OCI-LY1 (cell line): ENCODE measurements around the gene ARHGEF12.

ENCODE experiments used
- H2AFZ ChIP-seq: fragments of 200-600 bp; sonication (generic), shearing (Covaris generic); 2 replicates; pipeline ENCODE4 v1.6.0; 2014; ENCODE audit warnings: antibody characterized with exemption, mild to moderate bottlenecking, low read length
- H3F3A ChIP-seq: fragments of 200-600 bp; sonication (generic), shearing (Covaris generic); 2 replicates; pipeline ENCODE4 v1.6.0; 2014; ENCODE audit warnings: mild to moderate bottlenecking, antibody characterized with exemption, low read length, moderate library complexity; ENCODE audit not compliant: insufficient read depth
- H3K27ac ChIP-seq: fragments of 200-600 bp; sonication (generic); 2 replicates; pipeline ENCODE4 v1.5.1; 2014; ENCODE audit warnings: low read length, mixed run types, mild to moderate bottlenecking, low read depth; ENCODE audit not compliant: poor library complexity, severe bottlenecking
- H3K27me3 ChIP-seq: fragments of 200-600 bp; sonication (generic); 2 replicates; pipeline ENCODE4 v1.6.0; 2014; ENCODE audit warnings: antibody characterized with exemption, mild to moderate bottlenecking, low read length, moderate library complexity; ENCODE audit not compliant: insufficient read depth
- H3K36me3 ChIP-seq: fragments of 200-600 bp; sonication (generic); 2 replicates; pipeline ENCODE4 v1.6.1; 2014; ENCODE audit warnings: mild to moderate bottlenecking, antibody characterized with exemption, low read length, moderate library complexity, mixed read lengths; ENCODE audit not compliant: insufficient read depth
- H3K4me1 ChIP-seq: fragments of 200-600 bp; sonication (generic); 2 replicates; pipeline ENCODE4 v1.5.1; 2014; ENCODE audit warnings: mild to moderate bottlenecking, low read length, moderate library complexity; ENCODE audit not compliant: insufficient read depth, severe bottlenecking
- H3K4me2 ChIP-seq: fragments of 200-600 bp; sonication (generic), shearing (Covaris generic); 2 replicates; pipeline ENCODE4 v1.6.1; 2014; ENCODE audit warnings: low read length
- H3K4me3 ChIP-seq: fragments of 200-600 bp; sonication (generic); 2 replicates; pipeline ENCODE4 v1.5.1; 2014; ENCODE audit warnings: low read length, low read depth, mild to moderate bottlenecking, mixed read lengths; ENCODE audit not compliant: poor library complexity, severe bottlenecking
- H3K79me2 ChIP-seq: fragments of 200-600 bp; shearing (Covaris generic); 2 replicates; pipeline ENCODE4 v1.6.1; 2016; ENCODE audit warnings: mixed run types, low read length, mixed read lengths; ENCODE audit not compliant: insufficient read depth
- H3K9ac ChIP-seq: fragments of 200-600 bp; sonication (generic), shearing (Covaris generic); 2 replicates; pipeline ENCODE4 v1.6.1; 2014; ENCODE audit warnings: mild to moderate bottlenecking, low read length, mixed read lengths
- H3K9me2 ChIP-seq: fragments of 200-600 bp; sonication (generic), shearing (Covaris generic); 2 replicates; pipeline ENCODE4 v1.6.1; 2014; ENCODE audit warnings: low read depth, mild to moderate bottlenecking, low read length, mixed read lengths
- H3K9me3 ChIP-seq: fragments of 200-600 bp; shearing (Covaris generic); 2 replicates; pipeline ENCODE4 v1.6.1; 2014; ENCODE audit warnings: low read length, mixed read lengths
- H4K20me1 ChIP-seq: fragments of 200-600 bp; sonication (generic), shearing (Covaris generic); 2 replicates; pipeline ENCODE4 v1.6.0; 2016; ENCODE audit warnings: mild to moderate bottlenecking, low read length; ENCODE audit not compliant: insufficient read depth
- CTCF ChIP-seq: fragments of 200-600 bp; sonication (generic), shearing (Covaris generic); IDR thresholded peaks from 2 replicates; pipeline ENCODE4 v1.5.1; 2017; ENCODE audit warnings: mild to moderate bottlenecking, antibody characterized with exemption, low read length, moderate library complexity, mixed read lengths
- EZH2 ChIP-seq: fragments of 200-600 bp; sonication (generic), shearing (Covaris generic); IDR thresholded peaks from 2 replicates; pipeline ENCODE4 v1.8.0; 2017; ENCODE audit warnings: borderline replicate concordance, mixed run types, mild to moderate bottlenecking, antibody characterized with exemption, low read length, moderate library complexity, mixed read lengths

ARHGEF12 gene

GRCh38 chr11:120332822-120333716 lies 3.1 kb upstream of the ARHGEF12 start:
- H3K4me1 ChIP-seq, result peaks cover 36% of the 10 kb centered on the region
- H4K20me1 ChIP-seq, result no peaks in the 10 kb centered on the region
- no peaks in the 10 kb centered on the region for H3K36me3 ChIP-seq
- peaks cover 6% of the 10 kb centered on the region; the same call in 1 of the 2 replicates for H3F3A ChIP-seq
- H3K27ac ChIP-seq, result no peak overlapping the region
- H3K79me2 ChIP-seq, result no peaks in the 10 kb centered on the region
- TF ChIP-seq CTCF, result no peak
- no peak for TF ChIP-seq EZH2
- H2AFZ ChIP-seq, result no peak overlapping the region
- H3K9me2 ChIP-seq, result no peaks in the 10 kb centered on the region
- no peak overlapping the region for H3K4me3 ChIP-seq
- no peak overlapping the region for H3K9ac ChIP-seq
- no peaks in the 10 kb centered on the region for H3K27me3 ChIP-seq
- H3K9me3 ChIP-seq, result no peaks in the 10 kb centered on the region
- no peak overlapping the region for H3K4me2 ChIP-seq

GRCh38 chr11:120333801-120334200 lies 2.4 kb upstream of the ARHGEF12 start:
- Histone ChIP-seq H3K4me2 (no peak overlapping the region), H3K4me1 (peaks cover 37% of the 10 kb centered on the region), H3K9me3 (no peaks in the 10 kb centered on the region), H2AFZ (no peak overlapping the region), H3K36me3 (no peaks in the 10 kb centered on the region), H3K27ac (no peak overlapping the region), H3K4me3 (no peak overlapping the region), H3K9me2 (no peaks in the 10 kb centered on the region), H3K79me2 (no peaks in the 10 kb centered on the region), H3K9ac (no peak overlapping the region), H4K20me1 (no peaks in the 10 kb centered on the region), H3F3A (peaks cover 6% of the 10 kb centered on the region; the same call in 1 of the 2 replicates), H3K27me3 (no peaks in the 10 kb centered on the region)
- TF ChIP-seq EZH2, result no peak
- no peak for TF ChIP-seq CTCF

- H3K9ac ChIP-seq, result no peak overlapping the region
- no peak for TF ChIP-seq EZH2
- no peak for TF ChIP-seq CTCF
- no peak overlapping the region for H3K4me2 ChIP-seq
- no peaks in the 10 kb centered on the region for H3K27me3 ChIP-seq
- H4K20me1 ChIP-seq, result no peaks in the 10 kb centered on the region
- no peaks in the 10 kb centered on the region for H3K9me3 ChIP-seq
- H3K4me3 ChIP-seq, result no peak overlapping the region
- no peaks in the 10 kb centered on the region for H3K9me2 ChIP-seq
- no peaks in the 10 kb centered on the region for H3K79me2 ChIP-seq
- no peak overlapping the region for H2AFZ ChIP-seq
- H3K4me1 ChIP-seq, result peaks cover 37% of the 10 kb centered on the region
- H3F3A ChIP-seq, result peaks cover 6% of the 10 kb centered on the region; the same call in 1 of the 2 replicates
- H3K27ac ChIP-seq, result no peak overlapping the region
- H3K36me3 ChIP-seq, result no peaks in the 10 kb centered on the region
Measured at GRCh38 chr11:120334332-120334731, 1.9 kb upstream of the ARHGEF12 start.
